Epithelial cell of proximal tubule (primary cell): ENCODE data around the gene SYNJ2. TPM values are rescaled to one million over a fixed set of nuclear protein-coding genes. Genes with fewer than 3 reads are reported as not detected.

Source experiments
- DNase-seq: peaks from one replicate; pipeline ENCODE4 v3.0.0-alpha.2; 2011; ENCODE audit warnings: low read depth
- H3K4me3 ChIP-seq: 2 replicates; pipeline ENCODE4 v1.5.1; 2011; ENCODE audit warnings: low read depth, mild to moderate bottlenecking, low read length
- total RNA-seq: library from RNA; depleted of rRNA; stranded (reverse); fragments of >200 nt; gene quantifications from 2 replicates; pipeline ENCODE4 v1.2.3, GENCODE V29; 2015
- TF ChIP-seq, protein P1 (sequence below): conservative IDR thresholded peaks from 2 replicates; pipeline ENCODE4 v1.5.1; 2012; ENCODE audit warnings: low read depth, mild to moderate bottlenecking, low read length

Gene SYNJ2
- total RNA-seq, 1 donor from 2014 or later = 19.1 TPM

GRCh38 chr6:157982563-157983405 lies 1.1 kb downstream of the SYNJ2 start:
- DNase-seq = no peak

GRCh38 chr6:157983406-157984119 lies 1.9 kb downstream of the SYNJ2 start:
- no peak for DNase-seq

More at GRCh38 chr6:157982563-157983405, 1.1 kb downstream of the SYNJ2 start:
- peak overlapping the region; percentile 81 for H3K4me3 ChIP-seq
- TF ChIP-seq, protein P1, sequence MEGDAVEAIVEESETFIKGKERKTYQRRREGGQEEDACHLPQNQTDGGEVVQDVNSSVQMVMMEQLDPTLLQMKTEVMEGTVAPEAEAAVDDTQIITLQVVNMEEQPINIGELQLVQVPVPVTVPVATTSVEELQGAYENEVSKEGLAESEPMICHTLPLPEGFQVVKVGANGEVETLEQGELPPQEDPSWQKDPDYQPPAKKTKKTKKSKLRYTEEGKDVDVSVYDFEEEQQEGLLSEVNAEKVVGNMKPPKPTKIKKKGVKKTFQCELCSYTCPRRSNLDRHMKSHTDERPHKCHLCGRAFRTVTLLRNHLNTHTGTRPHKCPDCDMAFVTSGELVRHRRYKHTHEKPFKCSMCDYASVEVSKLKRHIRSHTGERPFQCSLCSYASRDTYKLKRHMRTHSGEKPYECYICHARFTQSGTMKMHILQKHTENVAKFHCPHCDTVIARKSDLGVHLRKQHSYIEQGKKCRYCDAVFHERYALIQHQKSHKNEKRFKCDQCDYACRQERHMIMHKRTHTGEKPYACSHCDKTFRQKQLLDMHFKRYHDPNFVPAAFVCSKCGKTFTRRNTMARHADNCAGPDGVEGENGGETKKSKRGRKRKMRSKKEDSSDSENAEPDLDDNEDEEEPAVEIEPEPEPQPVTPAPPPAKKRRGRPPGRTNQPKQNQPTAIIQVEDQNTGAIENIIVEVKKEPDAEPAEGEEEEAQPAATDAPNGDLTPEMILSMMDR = peak; percentile 34

DNA sequence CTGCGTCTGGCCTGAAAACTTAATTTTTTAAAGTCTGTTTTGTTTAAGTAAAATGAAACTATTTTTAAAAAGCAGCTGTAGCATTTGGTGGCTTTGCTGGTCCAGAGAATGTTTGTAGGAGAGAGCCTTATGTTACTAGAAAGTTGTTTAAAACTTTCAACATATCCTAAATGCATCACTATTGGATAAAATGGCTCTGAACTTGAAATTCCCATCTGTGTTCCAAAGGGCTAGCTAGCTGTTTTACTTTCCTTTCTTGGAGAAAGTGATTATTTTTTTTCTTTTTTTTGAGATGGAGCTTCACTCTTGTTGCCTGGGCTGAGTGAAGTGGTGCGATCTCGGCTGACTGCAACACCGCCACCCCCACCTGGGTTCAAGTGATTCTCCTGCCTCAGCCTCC lies 2.5 kb downstream of the SYNJ2 start:
- no peak for DNase-seq
- H3K4me3 ChIP-seq = no peak overlapping the region
- TF ChIP-seq, protein P1 = no peak

More at GRCh38 chr6:157983406-157984119, 1.9 kb downstream of the SYNJ2 start:
- H3K4me3 ChIP-seq = no peak overlapping the region
- TF ChIP-seq, protein P1 = no peak

- no peak for DNase-seq
- no peak overlapping the region for H3K4me3 ChIP-seq
- TF ChIP-seq, protein P1 = no peak
These were observed 3.1 kb downstream of the SYNJ2 start for GRCh38 chr6:157984686-157985225.

GRCh38 chr6:157985378-157986155 lies 3.9 kb downstream of the SYNJ2 start:
- no peak overlapping the region for H3K4me3 ChIP-seq
- DNase-seq = no peak
- TF ChIP-seq, protein P1 = no peak

GRCh38 chr6:157987788-157988699 lies 6.4 kb downstream of the SYNJ2 start:
- DNase-seq = no peak
- TF ChIP-seq, protein P1 = no peak
- H3K4me3 ChIP-seq = no peak overlapping the region
